Effector memory CD4-positive, alpha-beta T cell (primary cell): ENCODE measurements around the gene NUAK1.

Experiments
- DNase-seq, 3 donors: peaks; one replicate each; pipeline ENCODE4 v3.0.0-alpha.2; 2020
- H3K27ac ChIP-seq: 2 replicates; pipeline ENCODE4 v1.7.0; 2013; ENCODE audit warnings: mild to moderate bottlenecking, low read length, moderate library complexity; ENCODE audit not compliant: insufficient read depth, poor library complexity, severe bottlenecking
- H3K27me3 ChIP-seq: replicated peaks from 2 replicates; pipeline ENCODE4 v1.7.0; 2013; ENCODE audit warnings: mild to moderate bottlenecking, low read length; ENCODE audit not compliant: insufficient read depth, control insufficient read depth, poor library complexity, severe bottlenecking
- H3K36me3 ChIP-seq: 2 replicates; pipeline ENCODE4 v1.7.0; 2013; ENCODE audit warnings: mild to moderate bottlenecking, low read length, moderate library complexity; ENCODE audit not compliant: control insufficient read depth, insufficient read depth
- H3K4me1 ChIP-seq: 2 replicates; pipeline ENCODE4 v1.7.0; 2013; ENCODE audit warnings: low read length, mild to moderate bottlenecking; ENCODE audit not compliant: control insufficient read depth, insufficient read depth, poor library complexity, severe bottlenecking
- H3K4me3 ChIP-seq: 2 replicates; pipeline ENCODE4 v1.7.0; 2013; ENCODE audit warnings: low read length, low read depth, mild to moderate bottlenecking; ENCODE audit not compliant: insufficient read depth, poor library complexity, severe bottlenecking
- H3K9me3 ChIP-seq: 2 replicates; pipeline ENCODE4 v1.7.0; 2013; ENCODE audit warnings: mild to moderate bottlenecking, low read length, moderate library complexity; ENCODE audit not compliant: control insufficient read depth

NUAK1 gene

GRCh38 chr12:106173442-106173841, 34.7 kb upstream of the NUAK1 start:
- no peak overlapping the region for H3K27ac ChIP-seq
- H3K4me3 ChIP-seq = no peak overlapping the region
- H3K36me3 ChIP-seq = no peaks in the 10 kb centered on the region
- no peaks in the 10 kb centered on the region for H3K27me3 ChIP-seq
- no peak for DNase-seq
- H3K9me3 ChIP-seq = no peaks in the 10 kb centered on the region
- H3K4me1 ChIP-seq = no peaks in the 10 kb centered on the region

GRCh38 chr12:106171117-106171750, 32.5 kb upstream of the NUAK1 start:
- no peaks in the 10 kb centered on the region for H3K4me1 ChIP-seq
- no peak overlapping the region for H3K27ac ChIP-seq
- H3K36me3 ChIP-seq = no peaks in the 10 kb centered on the region
- no peak for DNase-seq
- no peaks in the 10 kb centered on the region for H3K27me3 ChIP-seq
- H3K9me3 ChIP-seq = no peaks in the 10 kb centered on the region
- no peak overlapping the region for H3K4me3 ChIP-seq

GRCh38 chr12:106170285-106170684, 31.5 kb upstream of the NUAK1 start:
- Histone ChIP-seq H3K36me3 (no peaks in the 10 kb centered on the region), H3K4me3 (no peak overlapping the region), H3K9me3 (no peaks in the 10 kb centered on the region), H3K4me1 (no peaks in the 10 kb centered on the region), H3K27ac (no peak overlapping the region), H3K27me3 (no peaks in the 10 kb centered on the region)
- no peak for DNase-seq

- no peaks in the 10 kb centered on the region for H3K36me3 ChIP-seq
- H3K27ac ChIP-seq = no peak overlapping the region
- no peaks in the 10 kb centered on the region for H3K4me1 ChIP-seq
- DNase-seq = no peak
- H3K27me3 ChIP-seq = no peaks in the 10 kb centered on the region
- H3K4me3 ChIP-seq = no peak overlapping the region
- no peaks in the 10 kb centered on the region for H3K9me3 ChIP-seq
Measured at GRCh38 chr12:106163712-106164111, 25.0 kb upstream of the NUAK1 start.

GRCh38 chr12:106161491-106161890, 22.7 kb upstream of the NUAK1 start:
- H3K27ac ChIP-seq = no peak overlapping the region
- H3K36me3 ChIP-seq = no peaks in the 10 kb centered on the region
- no peaks in the 10 kb centered on the region for H3K4me1 ChIP-seq
- no peak for DNase-seq
- H3K27me3 ChIP-seq = no peaks in the 10 kb centered on the region
- H3K9me3 ChIP-seq = no peaks in the 10 kb centered on the region
- no peak overlapping the region for H3K4me3 ChIP-seq

GRCh38 chr12:106160915-106161314, 22.2 kb upstream of the NUAK1 start:
- H3K4me1 ChIP-seq = no peaks in the 10 kb centered on the region
- H3K27me3 ChIP-seq = no peaks in the 10 kb centered on the region
- no peaks in the 10 kb centered on the region for H3K9me3 ChIP-seq
- DNase-seq = no peak
- no peak overlapping the region for H3K27ac ChIP-seq
- H3K4me3 ChIP-seq = no peak overlapping the region
- no peaks in the 10 kb centered on the region for H3K36me3 ChIP-seq

- no peak overlapping the region for H3K27ac ChIP-seq
- no peaks in the 10 kb centered on the region for H3K4me1 ChIP-seq
- no peaks in the 10 kb centered on the region for H3K9me3 ChIP-seq
- no peaks in the 10 kb centered on the region for H3K36me3 ChIP-seq
- peaks cover 2% of the 10 kb centered on the region for H3K27me3 ChIP-seq
- H3K4me3 ChIP-seq = no peak overlapping the region
- DNase-seq = no peak
Measured at GRCh38 chr12:106157802-106158201, 19.0 kb upstream of the NUAK1 start.

- Histone ChIP-seq H3K27ac (no peak overlapping the region), H3K36me3 (no peaks in the 10 kb centered on the region), H3K27me3 (peaks cover 2% of the 10 kb centered on the region), H3K9me3 (no peaks in the 10 kb centered on the region), H3K4me1 (no peaks in the 10 kb centered on the region), H3K4me3 (no peak overlapping the region)
- DNase-seq = no peak
Measured at GRCh38 chr12:106154751-106155273, 16.1 kb upstream of the NUAK1 start.

GRCh38 chr12:106152334-106152733, 13.6 kb upstream of the NUAK1 start:
- H3K36me3 ChIP-seq = no peaks in the 10 kb centered on the region
- H3K4me1 ChIP-seq = no peaks in the 10 kb centered on the region
- H3K27ac ChIP-seq = no peak overlapping the region
- no peak overlapping the region for H3K4me3 ChIP-seq
- H3K27me3 ChIP-seq = peaks cover 2% of the 10 kb centered on the region
- no peak for DNase-seq
- no peaks in the 10 kb centered on the region for H3K9me3 ChIP-seq

GRCh38 chr12:106150555-106150954, 11.8 kb upstream of the NUAK1 start:
- Histone ChIP-seq H3K9me3 (no peaks in the 10 kb centered on the region), H3K4me3 (no peak overlapping the region), H3K36me3 (no peaks in the 10 kb centered on the region), H3K27ac (no peak overlapping the region), H3K4me1 (no peaks in the 10 kb centered on the region), H3K27me3 (peaks cover 6% of the 10 kb centered on the region)
- DNase-seq = no peak
